Activated CD4-positive, alpha-beta T cell treated with anti-CD3 and anti-CD28 coated beads, Interleukin-2, amount 50 U/mL, for 1 hour (primary cell): Measurements from ENCODE around the gene CD68.
"Not testable (repeated sequence)": the region's sequence is repeated elsewhere in the genome, so short reads cannot be mapped to it uniquely, and the experiment has no call there.

Source experiments
- DNase-seq: peaks from one replicate; pipeline ENCODE4 v3.0.0-alpha.2; 2020

CD68 gene

DNA sequence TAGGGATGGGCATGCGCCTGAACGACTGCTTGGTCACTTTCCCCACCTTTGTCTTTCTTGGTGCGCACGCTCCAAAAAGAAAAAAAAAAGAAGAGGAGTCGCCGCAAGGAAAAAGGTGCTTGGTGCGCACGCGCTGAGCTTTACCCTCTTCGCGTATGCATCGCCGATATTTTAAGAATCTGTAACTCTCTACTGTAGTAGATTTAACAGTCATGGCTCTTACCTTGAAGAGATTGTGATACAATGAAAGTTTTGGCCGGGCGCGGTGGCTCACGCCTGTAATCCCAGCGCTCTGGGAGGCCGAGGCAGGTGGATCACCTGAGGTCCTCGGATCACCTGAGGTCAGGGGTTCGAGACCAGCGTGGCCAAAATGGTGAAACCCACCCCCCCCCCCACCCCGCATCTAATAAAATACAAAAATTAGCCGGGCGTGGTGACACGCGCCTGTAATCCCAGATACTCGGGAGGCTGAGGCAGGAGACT lies 35.9 kb downstream of the CD68 start:
- DNase-seq, result no peak

DNA sequence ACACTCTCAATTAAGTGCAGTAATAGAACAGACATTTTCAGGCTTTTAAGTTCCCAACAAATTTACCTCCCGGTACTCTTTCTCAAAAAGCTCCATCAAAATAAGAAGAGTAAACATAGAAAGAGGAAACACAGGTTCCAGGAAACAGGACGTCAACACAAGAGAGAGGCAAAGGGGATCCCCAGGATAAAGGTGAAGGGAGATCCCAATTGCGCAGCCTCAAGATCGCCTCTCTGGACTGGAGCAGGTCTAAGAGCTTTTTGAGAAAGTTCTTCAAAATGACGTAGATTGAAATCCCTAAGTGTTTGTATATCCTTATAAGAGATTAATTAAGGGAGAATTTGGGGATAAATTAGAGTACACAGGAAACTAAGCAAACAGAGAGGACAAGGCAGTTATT lies 39.2 kb downstream of the CD68 start:
- DNase-seq, result no peak

DNA sequence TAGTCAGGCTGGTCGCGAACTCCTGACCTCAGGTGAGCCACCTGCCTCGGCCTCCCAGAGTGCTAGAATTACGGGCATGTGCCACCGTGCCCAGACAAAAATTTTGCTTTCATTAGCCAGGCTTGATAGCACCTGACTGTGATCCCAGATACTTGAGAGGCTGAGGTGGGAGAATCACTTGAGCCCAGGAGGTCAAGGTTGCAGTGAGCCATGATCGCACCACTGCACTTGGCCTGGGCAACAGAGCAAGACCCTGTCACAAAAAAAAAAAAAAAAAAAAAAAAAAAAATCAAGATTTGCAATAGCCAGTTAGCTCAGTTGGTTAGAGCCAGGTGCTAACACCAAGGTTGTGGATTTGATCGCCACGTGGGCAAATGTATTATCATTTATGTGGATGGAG lies 41.4 kb downstream of the CD68 start:
- DNase-seq, result no peak

DNA sequence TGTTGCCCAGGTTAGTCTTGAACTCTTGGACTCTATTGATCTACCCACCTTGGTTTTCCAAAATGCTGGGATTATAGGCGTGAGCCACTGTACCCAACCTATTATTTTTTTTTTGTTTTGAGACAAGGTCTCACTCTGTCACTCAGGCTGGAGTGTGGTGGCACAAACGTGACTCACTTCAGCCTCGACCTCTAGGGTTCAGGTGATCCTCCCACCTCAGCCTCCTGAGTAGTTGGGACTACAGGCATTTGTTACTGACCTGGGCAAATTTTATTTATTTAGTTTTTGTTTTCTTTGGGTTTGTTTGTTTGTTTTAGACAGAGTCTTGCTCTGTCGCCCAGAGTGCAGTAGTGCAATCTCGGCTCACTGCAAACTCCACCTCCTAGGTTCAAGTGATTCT lies 44.2 kb downstream of the CD68 start:
- no peak for DNase-seq

DNA sequence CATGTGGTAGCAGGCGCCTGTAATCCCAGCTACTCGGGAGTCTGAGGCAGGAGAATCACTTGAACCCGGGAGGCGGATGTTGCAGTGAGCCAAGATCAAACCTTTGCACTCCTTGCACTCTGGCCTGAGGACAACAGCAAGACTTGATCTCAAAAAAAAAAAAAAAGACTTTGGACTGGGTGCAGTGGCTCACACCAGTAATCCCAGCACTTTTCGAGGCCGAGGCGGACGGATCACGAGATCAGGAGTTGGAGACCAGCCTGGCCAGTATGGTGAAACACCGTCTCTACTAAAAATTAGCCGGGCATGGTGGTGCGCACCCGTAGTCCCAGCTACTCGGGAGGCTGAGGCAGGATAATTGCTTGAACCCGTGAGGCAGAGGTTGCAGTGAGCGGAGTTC lies 46.3 kb downstream of the CD68 start:
- DNase-seq, result not testable (repeated sequence)

DNA sequence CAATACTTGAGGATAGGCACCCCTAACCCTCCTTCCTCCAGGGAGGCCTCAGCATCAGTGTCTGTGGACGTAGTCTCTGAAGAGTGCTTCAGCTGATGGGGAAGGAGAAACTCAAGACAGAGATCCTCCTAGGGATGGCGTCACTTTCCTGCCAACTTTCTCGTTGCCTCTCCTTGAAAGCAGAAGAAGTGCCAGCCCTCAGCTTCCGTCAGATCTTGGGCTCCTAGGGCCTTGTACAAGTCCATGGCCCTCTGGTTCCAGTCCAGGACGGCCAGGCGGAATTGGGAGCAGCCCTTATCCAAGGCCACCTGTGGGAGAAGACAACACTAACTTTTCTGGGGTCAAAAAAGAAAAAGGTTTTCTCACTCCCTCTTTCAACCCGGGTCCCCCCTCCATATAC lies 46.9 kb downstream of the CD68 start:
- DNase-seq, result no peak

DNA sequence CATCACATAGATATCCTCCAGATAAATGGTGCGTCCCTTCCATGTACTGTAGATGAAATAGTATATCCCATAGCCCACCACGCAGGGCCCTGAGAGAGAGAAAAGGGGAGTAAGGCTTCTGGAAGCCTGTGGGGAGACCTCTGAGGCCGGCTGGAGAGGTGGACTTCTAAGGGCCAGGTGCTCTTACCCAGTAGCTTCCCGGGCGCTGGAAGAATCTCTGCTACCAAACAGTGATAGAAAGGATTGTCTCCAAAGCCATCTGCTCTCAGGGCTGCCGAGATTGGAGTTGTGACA lies 47.5 kb downstream of the CD68 start:
- DNase-seq, result no peak

DNA sequence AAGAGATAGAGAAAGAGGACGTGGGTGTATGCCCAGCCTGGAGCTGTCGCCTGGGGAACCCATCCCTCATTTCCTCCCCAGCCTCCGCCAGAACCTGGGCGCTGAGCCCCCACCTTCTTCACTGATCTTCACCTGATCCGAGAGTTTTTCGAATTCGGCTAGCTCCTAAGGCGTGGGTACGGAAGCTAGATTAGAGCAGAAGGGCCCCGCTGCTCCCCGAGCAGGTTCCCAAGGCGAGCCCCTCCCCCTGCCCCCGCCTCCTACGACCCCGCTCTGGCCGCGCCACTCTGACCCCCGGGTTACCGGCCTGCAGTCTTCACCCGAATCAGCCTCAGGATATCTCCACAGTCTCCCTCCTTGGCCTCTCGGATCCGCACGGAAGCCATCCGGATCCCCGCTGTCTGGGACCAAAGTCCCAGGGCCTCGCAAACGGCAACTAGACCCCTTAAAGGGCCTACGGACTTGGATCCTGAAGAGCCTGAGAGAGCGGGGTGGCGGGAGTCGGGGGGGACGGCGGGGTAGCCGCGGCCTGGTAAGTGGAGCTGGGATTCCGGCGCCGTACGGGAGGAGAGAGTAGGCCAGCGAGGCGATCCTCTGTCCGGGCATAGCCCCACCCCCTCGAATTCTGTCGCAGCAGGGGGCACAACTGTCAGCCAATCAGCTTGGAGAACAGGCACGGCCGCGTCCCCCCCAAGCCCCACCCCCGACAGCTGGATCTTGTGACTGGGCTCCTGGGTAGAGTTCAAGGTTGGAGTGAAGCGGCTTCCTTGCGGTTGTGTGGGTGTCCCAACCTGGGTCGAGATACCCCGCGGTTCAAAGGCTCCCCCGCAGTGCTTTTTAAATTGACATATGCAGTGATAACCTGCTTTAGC lies 48.0 kb downstream of the CD68 start, which contains the start of gene SAT2:
SAT2 (minus strand) TSS at position 572 of the 872 bp plus-strand sequence; CDS start at position 386, 186 bp downstream.
- DNase-seq, result peak; percentile 79

DNA sequence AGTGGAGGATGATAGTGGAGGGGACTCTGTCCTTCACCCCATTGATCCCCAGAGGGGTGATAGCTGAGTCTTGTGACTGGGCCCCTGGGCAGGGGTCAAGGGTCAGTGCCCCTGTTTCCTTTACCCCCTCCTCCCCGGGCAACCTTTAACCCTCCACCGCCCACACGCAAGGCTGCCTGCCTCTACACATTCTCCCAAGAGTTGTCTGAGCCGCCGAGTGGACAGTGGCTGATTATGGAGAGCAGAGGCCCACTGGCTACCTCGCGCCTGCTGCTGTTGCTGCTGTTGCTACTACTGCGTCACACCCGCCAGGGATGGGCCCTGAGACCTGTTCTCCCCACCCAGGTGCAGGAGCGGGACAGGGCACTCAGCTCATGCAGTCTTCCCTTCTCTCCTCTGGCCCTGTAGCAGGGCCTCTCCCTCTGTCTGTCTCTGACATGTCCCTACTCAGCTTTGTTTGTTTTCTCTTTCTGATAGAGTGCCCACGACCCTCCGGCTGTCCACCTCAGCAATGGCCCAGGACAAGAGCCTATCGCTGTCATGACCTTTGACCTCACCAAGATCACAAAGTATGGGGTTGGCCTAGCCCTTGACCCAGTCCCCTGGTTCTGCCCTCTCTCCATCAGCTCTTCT lies 50.6 kb downstream of the CD68 start, which contains the start of gene SHBG:
SHBG (plus strand) TSS at position 197 of the 633 bp plus-strand sequence; CDS start at position 235, 38 bp downstream.
- no peak for DNase-seq
